ENCODE results near the gene IBA57. TPM values are rescaled to one million over a fixed set of nuclear protein-coding genes. Genes with fewer than 3 reads are reported as not detected.

The IBA57 gene
- total and polyA plus RNA-seq, 2 of the 8 experiments (the other 6 are each of a cell fraction or from before 2014, with no cell fraction given): 2.6 to 5.9 TPM

GRCh38 chr1:228216371-228217320, 51.0 kb downstream of the IBA57 start:
- DNase-seq (ENCODE audit: low read depth in 1 of 2, low spot score in 2 of 2) (no peak), FAIRE-seq (no peak)
- Histone ChIP-seq H3K4me3 (ENCODE audit: extremely low read depth in 1 of 4, insufficient read depth in 2 of 4, low read depth in 3 of 4, low read length in 4 of 4) (no peak overlapping the region), H3K18ac (ENCODE audit: extremely low read depth, low read length) (no peak overlapping the region), H2BK20ac (ENCODE audit: low read length) (no peak overlapping the region), H4K8ac (ENCODE audit: extremely low read depth, insufficient read depth, low read length) (no peak overlapping the region), H3K4ac (replicated peaks; ENCODE audit: insufficient read length, low read depth, low read length) (no peak overlapping the region), H3K23ac (ENCODE audit: insufficient read length) (no peak overlapping the region), H3K79me1 (ENCODE audit: low read depth, low read length) (peaks cover 7% of the 10 kb centered on the region; the same call in 1 of the 2 replicates), H2BK120ac (replicated peaks; ENCODE audit: low read depth, low read length) (no peak overlapping the region), H3K9me3 (ENCODE audit: insufficient read depth in 2 of 2, low read depth in 1 of 2, low read length in 1 of 2) (no peaks in the 10 kb centered on the region), H4K91ac (replicated peaks; ENCODE audit: insufficient read length, low read length) (no peak overlapping the region), H3K56ac (replicated peaks; ENCODE audit: insufficient read length, low read depth, low read length) (no peak overlapping the region), H4K20me1 (replicated peaks in 1 of 2; ENCODE audit: control insufficient read depth in 1 of 2, insufficient read depth in 2 of 2, low read length in 2 of 2) (peaks cover 0 to 21% of the 10 kb centered on the region in 2 experiments), H3K79me2 (ENCODE audit: control insufficient read depth in 1 of 2, insufficient read depth in 2 of 2, low read length in 2 of 2) (no peaks in the 10 kb centered on the region), H2AFZ (ENCODE audit: low read length) (no peak overlapping the region), H3K36me3 (ENCODE audit: control insufficient read depth in 2 of 4, insufficient read depth in 4 of 4, low read length in 3 of 4) (peaks cover 0 to 26% (median 15%) of the 10 kb centered on the region in 4 experiments; a peak in 6 of 8 replicates), H3K4me2 (ENCODE audit: insufficient read depth in 1 of 2, low read depth in 2 of 2, low read length in 2 of 2) (no peak overlapping the region), H2BK15ac (ENCODE audit: low read length) (no peak overlapping the region), H3K14ac (ENCODE audit: insufficient read length) (no peak overlapping the region), H2AK5ac (ENCODE audit: low read depth, low read length) (no peak overlapping the region), H3K9ac (replicated peaks in 1 of 4; ENCODE audit: extremely low read depth in 1 of 4, low read depth in 3 of 4, low read length in 3 of 4) (no peak overlapping the region), H3K4me1 (replicated peaks in 1 of 4; ENCODE audit: control insufficient read depth in 3 of 4, insufficient read depth in 4 of 4, low read length in 3 of 4) (peaks cover 0 to 7% (median 2%) of the 10 kb centered on the region in 4 experiments; a peak in 5 of 7 replicates), H3K27ac (ENCODE audit: low read depth, low read length) (no peak overlapping the region), H4K5ac (ENCODE audit: insufficient read length, low read depth, low read length) (no peak overlapping the region), H3K27me3 (replicated peaks in 1 of 4; ENCODE audit: control insufficient read depth in 3 of 4, extremely low read depth in 1 of 4, insufficient read depth in 3 of 4, low read length in 3 of 4) (peaks cover 2 to 11% (median 10%) of the 10 kb centered on the region in 4 experiments; a peak in 6 of 7 replicates), H3K23me2 (ENCODE audit: low read depth, low read length) (peaks cover 15% of the 10 kb centered on the region), H2BK5ac (ENCODE audit: low read depth, low read length) (no peak overlapping the region), H2BK12ac (ENCODE audit: low read depth, low read length) (no peak overlapping the region)
- ChIA-PET POLR2A (ENCODE audit: partially characterized antibody) (interaction anchor here (0.6 to 0.8 kb wide), 2 partner anchors 9 to 51 kb away, joined by 3 read pairs; no protein-coding TSS in a partner anchor), CTCF (ENCODE audit: partially characterized antibody) (interaction anchor here (1.5 to 2.0 kb wide), 2 partner anchors 10 to 11 kb away, joined by 4 to 5 read pairs; no protein-coding TSS in a partner anchor)
- WGBS, 2 experiments (ENCODE audit: extremely low coverage in 1 of 2, insufficient coverage in 1 of 2, insufficient read length in 1 of 2, insufficient replicate concordance in 2 of 2, low coverage in 1 of 2, low lambda C conversion rate in 2 of 2, missing lambda C conversion rate in 1 of 2): 95% methylated on average over 47 of the region's 53 CpGs; no CpG with 5 or more reads in 1 of the 2 experiments
- TF ChIP-seq RXRA (IDR thresholded peaks at IDR 0.05; ENCODE audit: insufficient read depth, low read depth, low read length): no peak
- TF ChIP-seq ATF3 (IDR thresholded peaks at IDR 0.05; ENCODE audit: insufficient read depth, low read depth, low read length): no peak
- TF ChIP-seq, protein P1, sequence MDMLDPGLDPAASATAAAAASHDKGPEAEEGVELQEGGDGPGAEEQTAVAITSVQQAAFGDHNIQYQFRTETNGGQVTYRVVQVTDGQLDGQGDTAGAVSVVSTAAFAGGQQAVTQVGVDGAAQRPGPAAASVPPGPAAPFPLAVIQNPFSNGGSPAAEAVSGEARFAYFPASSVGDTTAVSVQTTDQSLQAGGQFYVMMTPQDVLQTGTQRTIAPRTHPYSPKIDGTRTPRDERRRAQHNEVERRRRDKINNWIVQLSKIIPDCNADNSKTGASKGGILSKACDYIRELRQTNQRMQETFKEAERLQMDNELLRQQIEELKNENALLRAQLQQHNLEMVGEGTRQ (IDR thresholded peaks at IDR 0.05; ENCODE audit: low read length): no peak
- TF ChIP-seq BCL11A (IDR thresholded peaks at IDR 0.05; ENCODE audit: low read depth in 2 of 2, low read length in 2 of 2): no peak
- TF ChIP-seq JUND (IDR thresholded peaks at IDR 0.05; ENCODE audit: low read length): no peak
- no peak for TF ChIP-seq SP1 (IDR thresholded peaks at IDR 0.05; ENCODE audit: low read depth, low read length)
- TF ChIP-seq MAFK (IDR thresholded peaks at IDR 0.05; ENCODE audit: low read depth, low read length): no peak
- TF ChIP-seq POLR2A (IDR thresholded peaks at IDR 0.05; ENCODE audit: control extremely low read depth in 1 of 2, low read depth in 2 of 2, low read length in 2 of 2): no peak
- TF ChIP-seq SUZ12 (IDR thresholded peaks at IDR 0.05; ENCODE audit: low read length): no peak
